ENCODE measurements around the gene TEX26. TPM values are rescaled to one million over a fixed set of nuclear protein-coding genes. Genes with fewer than 3 reads are reported as not detected.

TEX26 gene
- total RNA-seq, 1 experiment from 2014 or later = not detected

GRCh38 chr13:30959678-30960077, 27.2 kb downstream of the TEX26 start:
- BruUV-seq (replicated peaks) = no TSS peak
- intact Hi-C loops (cut with micrococcal nuclease; ENCODE audit: unreplicated experiment) = no loop called here
- H3K27me3 Mint-ChIP-seq (ENCODE audit: unreplicated experiment) = peaks cover 48% of the 10 kb centered on the region
- no peak overlapping the region for H3K4me3 Mint-ChIP-seq (ENCODE audit: low read depth, unreplicated experiment)
- peaks cover 8% of the 10 kb centered on the region for H3K9me3 Mint-ChIP-seq (ENCODE audit: low read depth, unreplicated experiment)
- H3K36me3 Mint-ChIP-seq (ENCODE audit: insufficient read depth, unreplicated experiment) = no peaks in the 10 kb centered on the region
- DNase-seq = no peak
- peaks cover 12% of the 10 kb centered on the region for H3K4me1 Mint-ChIP-seq (ENCODE audit: low read depth, unreplicated experiment)
- no peak for TF ChIP-seq CTCF (IDR thresholded peaks at IDR 0.05; ENCODE audit: unreplicated experiment)
- CTCF ChIA-PET = no interaction called here
- H3K27ac Mint-ChIP-seq (ENCODE audit: unreplicated experiment) = no peak overlapping the region

- Mint-ChIP-seq H3K36me3 (ENCODE audit: insufficient read depth, unreplicated experiment) (no peaks in the 10 kb centered on the region), H3K9me3 (ENCODE audit: low read depth, unreplicated experiment) (peaks cover 3% of the 10 kb centered on the region), H3K4me1 (ENCODE audit: low read depth, unreplicated experiment) (peaks cover 12% of the 10 kb centered on the region), H3K27me3 (ENCODE audit: unreplicated experiment) (peaks cover 23% of the 10 kb centered on the region), H3K27ac (ENCODE audit: unreplicated experiment) (no peak overlapping the region), H3K4me3 (ENCODE audit: low read depth, unreplicated experiment) (peak overlapping the region; percentile 13)
- CTCF ChIA-PET = no interaction called here
- TF ChIP-seq CTCF (IDR thresholded peaks at IDR 0.05; ENCODE audit: unreplicated experiment) = no peak
- DNase-seq = peak; percentile 42
- no TSS peak for BruUV-seq (replicated peaks)
- intact Hi-C loops (cut with micrococcal nuclease; ENCODE audit: unreplicated experiment) = no loop called here
These were observed 31.3 kb downstream of the TEX26 start for GRCh38 chr13:30963791-30964190.

GRCh38 chr13:30965380-30965779, 32.9 kb downstream of the TEX26 start:
- CTCF ChIA-PET = no interaction called here
- no TSS peak for BruUV-seq (replicated peaks)

GRCh38 chr13:30966101-30966500, 33.6 kb downstream of the TEX26 start:
- intact Hi-C loops (cut with micrococcal nuclease; ENCODE audit: unreplicated experiment) = no loop called here
- Mint-ChIP-seq H3K36me3 (ENCODE audit: insufficient read depth, unreplicated experiment) (no peaks in the 10 kb centered on the region), H3K9me3 (ENCODE audit: low read depth, unreplicated experiment) (peaks cover 3% of the 10 kb centered on the region), H3K27me3 (ENCODE audit: unreplicated experiment) (peaks cover 17% of the 10 kb centered on the region), H3K4me3 (ENCODE audit: low read depth, unreplicated experiment) (no peak overlapping the region), H3K27ac (ENCODE audit: unreplicated experiment) (no peak overlapping the region), H3K4me1 (ENCODE audit: low read depth, unreplicated experiment) (peaks cover 12% of the 10 kb centered on the region)
- CTCF ChIA-PET = no interaction called here
- TF ChIP-seq CTCF (IDR thresholded peaks at IDR 0.05; ENCODE audit: unreplicated experiment) = no peak
- BruUV-seq (replicated peaks) = no TSS peak
- DNase-seq = no peak

More at GRCh38 chr13:30965380-30965779, 32.9 kb downstream of the TEX26 start:
- peaks cover 12% of the 10 kb centered on the region for H3K4me1 Mint-ChIP-seq (ENCODE audit: low read depth, unreplicated experiment)
- no peaks in the 10 kb centered on the region for H3K36me3 Mint-ChIP-seq (ENCODE audit: insufficient read depth, unreplicated experiment)
- peaks cover 3% of the 10 kb centered on the region for H3K9me3 Mint-ChIP-seq (ENCODE audit: low read depth, unreplicated experiment)
- peaks cover 19% of the 10 kb centered on the region for H3K27me3 Mint-ChIP-seq (ENCODE audit: unreplicated experiment)
- intact Hi-C loops (cut with micrococcal nuclease; ENCODE audit: unreplicated experiment) = no loop called here
- no peak overlapping the region for H3K4me3 Mint-ChIP-seq (ENCODE audit: low read depth, unreplicated experiment)
- no peak for DNase-seq
- no peak overlapping the region for H3K27ac Mint-ChIP-seq (ENCODE audit: unreplicated experiment)
- TF ChIP-seq CTCF (IDR thresholded peaks at IDR 0.05; ENCODE audit: unreplicated experiment) = no peak
